Measurements from ENCODE around the gene HSP90AB1. TPM values are rescaled to one million over a fixed set of nuclear protein-coding genes. Genes with fewer than 3 reads are reported as not detected.

The HSP90AB1 gene
- total RNA-seq, 1 experiment from 2014 or later = 1,155 TPM

DNA sequence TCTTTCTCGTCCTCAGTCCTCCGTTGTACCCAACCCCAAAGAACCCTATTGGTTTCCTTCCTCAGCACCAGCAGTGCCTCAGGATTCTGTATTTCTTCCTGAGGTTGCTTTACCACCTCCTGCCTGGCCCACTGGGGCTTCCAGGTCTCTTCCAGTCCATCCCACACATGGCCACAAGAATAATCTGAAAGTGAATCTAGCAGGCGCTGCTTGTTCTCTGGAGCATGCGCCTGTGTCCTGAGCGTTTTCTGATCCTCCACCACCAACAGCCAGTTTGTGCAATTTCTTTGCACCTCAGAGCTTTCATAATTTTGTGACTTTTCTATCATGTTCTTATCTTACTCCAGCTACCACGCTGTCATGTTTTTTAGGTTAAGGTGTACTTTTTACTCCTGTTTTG, 11.6 kb upstream of the HSP90AB1 start:
- no peak for DNase-seq (ENCODE audit: low read depth)

DNA sequence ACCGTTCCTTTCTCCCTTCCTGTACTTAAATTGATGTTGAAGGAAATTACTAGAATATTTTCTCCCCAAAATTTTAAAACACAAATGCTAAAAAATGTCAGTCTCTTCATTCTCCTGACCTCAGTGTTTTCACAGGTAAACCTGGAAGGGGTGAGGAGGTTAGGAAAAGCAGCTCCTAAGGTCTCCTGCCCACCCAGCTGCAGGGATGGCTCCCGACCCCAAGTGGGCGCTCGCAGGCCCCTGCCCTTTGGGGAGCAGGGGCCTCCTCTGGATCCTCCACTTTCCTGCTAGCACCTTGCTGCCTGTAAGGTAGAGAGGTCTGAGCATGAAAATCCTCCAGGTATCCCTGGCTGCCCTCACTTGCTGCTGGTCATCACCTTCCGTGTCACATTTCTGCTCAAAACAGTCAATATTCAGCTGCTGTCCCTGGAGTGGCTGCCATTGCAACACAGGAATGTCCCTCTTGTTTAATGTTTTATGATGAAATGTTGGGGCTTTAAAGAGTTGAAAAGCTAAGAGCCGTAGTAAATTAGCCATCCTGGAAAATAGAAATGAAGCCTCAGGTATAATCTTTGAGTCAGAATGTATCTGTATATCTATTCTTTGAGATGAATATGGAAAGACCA, 10.9 kb upstream of the HSP90AB1 start:
- no peak for DNase-seq (ENCODE audit: low read depth)

DNA sequence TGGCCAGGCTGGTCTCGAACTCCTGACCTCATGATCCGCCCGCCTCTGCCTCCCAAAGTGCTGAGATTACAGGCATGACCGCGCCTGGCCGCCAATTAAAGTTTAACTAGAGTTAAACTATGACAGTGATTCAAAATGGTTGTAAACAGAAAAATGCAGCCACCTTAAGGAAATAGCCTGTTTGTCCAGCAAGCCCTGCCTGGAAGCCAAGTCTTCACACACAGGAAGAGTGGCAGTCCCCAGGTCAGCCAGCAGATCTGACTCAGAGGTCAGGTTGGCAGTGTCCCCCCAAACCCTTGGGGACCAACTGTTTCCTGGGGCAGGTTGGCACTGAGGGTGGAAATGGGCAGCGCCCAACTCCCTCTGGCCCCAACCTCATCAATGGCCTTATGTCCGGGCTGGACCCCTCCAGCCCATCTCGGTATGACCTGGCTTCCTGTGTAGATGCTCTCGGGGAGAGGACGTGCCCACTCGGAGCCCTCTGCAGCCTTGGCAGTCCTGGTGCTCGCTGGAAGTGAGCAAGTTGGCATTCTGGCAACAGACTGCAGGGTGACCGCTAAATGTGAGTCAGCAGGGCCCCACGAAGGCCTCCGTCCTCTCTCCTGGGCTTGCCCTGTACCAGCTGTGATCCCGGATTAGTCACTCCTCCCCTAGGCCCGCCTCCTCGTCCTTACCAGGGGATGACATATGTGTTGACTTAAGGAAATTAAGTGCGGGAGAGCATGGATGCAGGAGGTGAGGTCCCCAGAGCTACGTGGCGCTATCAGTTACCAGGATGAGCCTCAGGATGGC, 9.7 kb upstream of the HSP90AB1 start:
- DNase-seq (ENCODE audit: low read depth) = peak; percentile 99

DNA sequence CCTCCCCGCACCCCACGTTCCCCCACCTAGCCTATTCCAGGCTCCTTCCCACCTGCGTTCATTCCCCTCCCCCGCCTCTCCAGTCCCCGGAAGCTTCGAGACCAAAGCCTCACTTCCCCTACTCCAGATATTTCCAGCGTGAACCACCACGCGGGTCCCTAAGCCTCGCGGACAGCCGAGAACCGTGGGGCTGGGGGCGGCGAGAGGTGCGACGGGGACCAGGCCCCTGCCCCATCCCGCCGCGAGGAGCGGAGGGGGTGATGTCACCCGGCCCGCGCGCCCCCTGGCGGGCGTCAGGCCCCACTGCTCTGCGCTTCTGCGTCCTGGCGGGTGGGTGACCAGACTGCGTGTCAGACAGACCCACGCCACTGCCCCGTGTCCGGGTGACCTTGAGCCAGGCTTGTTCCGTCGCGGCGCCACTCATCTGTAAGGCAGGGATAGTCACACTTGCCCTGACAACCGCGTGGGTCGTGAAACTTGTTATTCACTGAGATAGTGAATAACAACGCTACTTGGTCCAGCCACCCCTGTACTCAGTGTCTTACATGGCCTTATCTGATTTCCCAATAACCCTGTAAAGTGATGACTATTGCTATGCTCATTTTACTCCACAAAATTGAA, 9.0 kb upstream of the HSP90AB1 start:
- DNase-seq (ENCODE audit: low read depth) = peak; percentile 62

DNA sequence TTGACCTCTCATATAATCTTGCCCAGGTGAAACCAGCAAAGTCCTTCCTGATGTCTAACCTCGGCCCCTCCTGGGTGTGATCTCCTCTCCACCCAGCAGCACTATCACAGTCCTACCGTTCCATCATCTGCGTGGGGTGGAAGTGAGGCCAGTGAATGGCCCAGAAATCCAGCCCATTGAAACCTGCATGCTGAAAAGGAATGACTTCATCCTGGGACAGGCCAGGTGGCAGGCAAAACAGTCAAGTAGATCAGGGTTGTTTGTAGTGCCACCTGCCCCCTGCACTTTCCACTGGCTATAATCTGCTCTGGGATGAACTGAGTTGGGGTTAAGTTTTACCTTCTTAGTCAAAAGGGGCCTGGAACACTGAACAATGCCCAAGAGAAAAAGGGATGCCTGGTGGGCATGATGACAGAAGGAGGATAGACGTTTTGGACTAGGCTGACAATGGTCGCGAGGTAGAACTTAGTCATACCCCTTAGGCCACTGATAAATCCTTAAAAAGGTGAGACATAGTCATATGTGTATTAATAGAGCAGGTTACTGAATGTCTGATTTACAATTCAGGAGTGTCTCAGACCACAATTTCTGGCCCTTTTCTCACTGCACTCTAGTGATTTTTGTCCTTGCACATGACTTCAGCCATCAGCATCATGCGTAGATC, 8.1 kb upstream of the HSP90AB1 start:
- DNase-seq (ENCODE audit: low read depth) = no peak

DNA sequence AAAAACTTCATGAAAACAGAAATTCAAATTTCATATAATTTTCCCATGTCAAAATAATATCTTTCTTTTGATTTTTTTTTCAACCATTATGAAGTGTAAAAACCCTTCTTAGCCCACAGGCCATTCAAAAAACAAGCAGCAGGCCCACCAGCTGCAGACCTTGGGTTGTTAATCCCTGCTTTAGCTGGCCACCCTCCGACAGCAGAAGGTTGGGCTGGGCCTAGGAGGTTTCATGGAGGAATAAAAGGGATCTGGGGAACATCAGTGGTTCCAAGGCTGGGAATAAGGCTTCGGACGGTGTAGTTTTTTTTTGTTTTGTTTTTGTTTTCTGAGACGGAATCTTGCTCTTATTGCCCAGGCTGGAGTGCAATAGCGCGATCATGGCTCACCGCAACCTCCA, 3.6 kb upstream of the HSP90AB1 start:
- no peak for DNase-seq (ENCODE audit: low read depth)

DNA sequence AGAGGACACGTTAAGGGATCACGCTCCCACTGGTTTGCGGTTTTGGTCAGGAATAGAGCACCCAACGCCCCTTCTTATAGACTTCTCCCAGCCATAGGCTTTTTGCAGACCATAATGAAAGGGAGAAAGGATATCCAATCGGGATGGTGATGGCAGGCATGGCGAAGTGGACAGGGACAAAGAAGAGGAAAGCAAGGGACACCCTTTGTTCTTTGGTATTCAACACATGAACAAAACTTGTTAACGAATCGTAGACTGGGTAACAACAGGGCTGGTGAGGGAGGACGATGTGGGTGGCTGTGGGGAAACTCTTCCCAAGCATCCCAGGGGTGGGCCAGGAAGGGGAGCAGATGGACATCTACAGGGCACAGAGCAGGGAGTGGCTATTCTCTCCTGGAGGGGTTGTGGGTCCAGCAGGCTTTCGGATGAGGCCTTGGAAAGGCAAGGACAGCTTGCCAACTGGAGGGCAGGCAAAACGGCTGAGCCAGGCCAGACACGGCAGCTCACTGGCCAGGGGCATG, 1.4 kb upstream of the HSP90AB1 start:
- no peak for DNase-seq (ENCODE audit: low read depth)

DNA sequence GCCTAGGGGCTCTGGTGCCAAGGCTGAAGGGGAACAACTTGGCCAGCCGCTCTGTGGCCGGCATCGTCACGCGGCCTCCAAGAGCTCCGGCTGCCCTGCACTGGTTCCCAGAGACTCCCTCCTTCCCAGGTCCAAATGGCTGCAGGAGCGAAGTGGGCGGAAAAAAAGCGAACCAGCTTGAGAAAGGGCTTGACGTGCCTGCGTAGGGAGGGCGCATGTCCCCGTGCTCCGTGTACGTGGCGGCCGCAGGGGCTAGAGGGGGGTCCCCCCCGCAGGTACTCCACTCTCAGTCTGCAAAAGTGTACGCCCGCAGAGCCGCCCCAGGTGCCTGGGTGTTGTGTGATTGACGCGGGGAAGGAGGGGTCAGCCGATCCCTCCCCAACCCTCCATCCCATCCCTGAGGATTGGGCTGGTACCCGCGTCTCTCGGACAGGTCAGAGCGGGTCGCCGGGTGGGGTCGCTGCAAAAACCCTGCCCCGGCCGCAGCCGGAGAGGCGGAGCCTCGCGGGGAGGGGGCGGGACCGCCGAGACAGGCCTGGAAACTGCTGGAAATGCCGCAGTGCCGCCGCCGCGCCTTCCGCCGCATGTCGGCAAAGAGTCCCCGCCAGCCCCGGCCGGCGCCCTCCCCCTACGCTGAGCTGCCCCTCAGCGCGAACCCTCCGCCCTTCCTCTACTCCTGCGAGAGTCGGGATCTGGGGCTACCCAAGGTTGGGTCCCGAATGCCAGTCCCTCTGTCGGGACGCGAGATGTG, 814 bp upstream of the HSP90AB1 start:
- DNase-seq (ENCODE audit: low read depth) = peak; percentile 78

DNA sequence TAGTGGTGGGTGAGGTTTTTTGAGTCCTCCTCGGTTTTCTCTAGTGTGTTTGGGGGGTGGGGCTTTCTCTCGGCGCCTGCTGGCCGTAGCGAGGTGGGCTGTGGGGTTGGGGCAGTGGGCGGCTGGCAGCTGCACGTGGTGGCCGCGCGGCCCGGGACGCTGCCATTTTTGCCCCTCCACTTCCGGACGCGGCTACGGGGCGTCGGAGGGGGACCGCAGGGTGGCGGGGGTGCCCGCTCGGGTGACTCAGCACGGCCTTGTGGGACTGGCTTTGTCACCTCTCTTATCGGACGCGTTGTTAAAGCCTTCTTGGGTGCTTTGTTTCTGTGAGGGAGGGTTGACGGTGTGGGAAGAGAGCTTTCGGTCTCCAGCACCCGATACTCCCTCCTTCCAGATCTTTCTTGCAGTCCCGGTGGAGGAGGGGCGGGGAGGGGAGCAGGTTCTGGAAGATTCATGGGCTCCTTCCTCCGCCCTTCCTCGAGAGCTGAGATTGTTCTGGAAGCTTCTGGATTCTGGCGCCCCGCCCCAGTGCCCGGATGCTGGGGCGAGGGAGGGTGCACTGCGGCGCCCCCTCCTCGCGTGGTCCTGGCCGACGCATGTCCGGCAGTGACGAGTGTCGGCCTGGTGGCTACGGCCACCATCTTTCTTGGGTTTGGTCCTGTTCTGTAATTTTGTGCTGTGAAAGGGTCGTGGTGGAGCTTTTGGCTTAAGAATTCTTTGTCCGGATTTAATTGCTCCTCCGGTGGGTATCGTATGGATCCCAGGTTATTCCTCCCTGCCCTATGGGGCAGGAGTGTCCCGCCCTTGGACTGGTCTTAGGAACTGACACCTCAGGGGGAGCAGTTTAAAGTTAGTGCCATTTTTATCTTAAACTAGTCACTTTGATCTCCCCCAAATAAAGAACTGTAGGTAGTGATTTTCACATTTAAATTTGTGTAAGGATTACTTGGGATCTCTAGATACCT, 719 bp downstream of the HSP90AB1 start:
- DNase-seq (ENCODE audit: low read depth) = peak; percentile 62

DNA sequence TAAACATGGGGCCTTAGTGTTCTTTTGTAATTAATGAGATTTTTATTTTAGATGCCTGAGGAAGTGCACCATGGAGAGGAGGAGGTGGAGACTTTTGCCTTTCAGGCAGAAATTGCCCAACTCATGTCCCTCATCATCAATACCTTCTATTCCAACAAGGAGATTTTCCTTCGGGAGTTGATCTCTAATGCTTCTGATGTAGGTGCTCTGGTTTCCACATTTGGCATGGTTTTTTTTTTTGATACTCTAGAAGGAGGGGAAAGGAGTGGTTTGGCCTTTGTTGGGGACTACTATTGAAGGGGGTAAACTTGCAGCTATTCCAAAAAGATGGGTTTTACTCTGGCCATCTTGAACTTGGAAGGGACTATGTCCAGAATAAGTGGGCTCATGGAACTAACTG, 1.7 kb downstream of the HSP90AB1 start:
- no peak for DNase-seq (ENCODE audit: low read depth)

DNA sequence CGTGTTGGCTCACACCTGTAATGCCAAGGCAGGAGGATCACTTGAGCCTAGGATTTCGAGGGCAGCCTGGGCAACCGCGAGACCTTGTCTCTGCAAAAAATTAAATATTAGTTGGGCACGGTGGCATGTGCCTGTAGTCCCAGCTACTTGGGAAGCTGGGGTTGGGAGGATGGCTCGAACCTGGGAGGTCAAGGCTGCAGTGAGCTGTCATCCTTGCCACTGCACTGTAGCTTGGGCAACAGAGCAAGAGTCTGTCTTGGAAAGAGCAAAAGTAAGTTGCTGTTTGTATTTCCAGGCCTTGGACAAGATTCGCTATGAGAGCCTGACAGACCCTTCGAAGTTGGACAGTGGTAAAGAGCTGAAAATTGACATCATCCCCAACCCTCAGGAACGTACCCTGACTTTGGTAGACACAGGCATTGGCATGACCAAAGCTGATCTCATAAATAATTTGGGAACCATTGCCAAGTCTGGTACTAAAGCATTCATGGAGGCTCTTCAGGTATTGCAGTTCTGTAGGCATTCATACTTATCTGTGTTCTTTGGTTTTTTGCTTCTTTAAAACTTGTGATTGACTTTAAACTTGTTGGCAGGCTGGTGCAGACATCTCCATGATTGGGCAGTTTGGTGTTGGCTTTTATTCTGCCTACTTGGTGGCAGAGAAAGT, 2.3 kb downstream of the HSP90AB1 start:
- no peak for DNase-seq (ENCODE audit: low read depth)

DNA sequence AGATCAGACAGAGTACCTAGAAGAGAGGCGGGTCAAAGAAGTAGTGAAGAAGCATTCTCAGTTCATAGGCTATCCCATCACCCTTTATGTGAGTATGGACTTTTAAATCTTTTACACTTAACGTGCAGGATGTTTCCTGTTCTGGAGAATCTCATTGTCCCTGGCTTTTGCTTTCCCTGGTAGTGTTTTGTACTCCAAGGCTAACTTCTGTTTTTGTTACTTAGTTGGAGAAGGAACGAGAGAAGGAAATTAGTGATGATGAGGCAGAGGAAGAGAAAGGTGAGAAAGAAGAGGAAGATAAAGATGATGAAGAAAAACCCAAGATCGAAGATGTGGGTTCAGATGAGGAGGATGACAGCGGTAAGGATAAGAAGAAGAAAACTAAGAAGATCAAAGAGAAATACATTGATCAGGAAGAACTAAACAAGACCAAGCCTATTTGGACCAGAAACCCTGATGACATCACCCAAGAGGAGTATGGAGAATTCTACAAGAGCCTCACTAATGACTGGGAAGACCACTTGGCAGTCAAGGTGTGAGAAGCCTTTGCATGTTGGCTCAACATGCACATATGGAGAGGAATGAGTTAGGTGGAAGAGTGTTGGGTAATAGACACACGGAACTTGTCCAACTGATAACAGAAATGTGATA, 3.3 kb downstream of the HSP90AB1 start:
- no peak for DNase-seq (ENCODE audit: low read depth)

DNA sequence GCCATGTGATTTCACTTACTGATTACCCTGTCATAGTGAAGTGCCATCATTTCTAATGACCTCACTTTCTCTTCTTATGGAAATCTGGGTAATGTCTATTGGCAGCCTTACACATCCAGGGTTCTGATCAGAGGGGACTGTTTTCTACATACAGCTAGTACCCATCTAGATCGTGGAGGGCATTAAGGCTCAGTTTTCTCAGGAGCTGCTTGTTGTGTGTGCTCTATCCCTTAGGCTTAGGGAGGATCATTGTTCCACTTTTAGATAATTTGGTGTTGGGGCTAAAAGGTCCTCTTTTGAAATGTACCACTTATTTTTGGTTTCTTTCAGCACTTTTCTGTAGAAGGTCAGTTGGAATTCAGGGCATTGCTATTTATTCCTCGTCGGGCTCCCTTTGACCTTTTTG, 3.8 kb downstream of the HSP90AB1 start:
- no peak for DNase-seq (ENCODE audit: low read depth)

DNA sequence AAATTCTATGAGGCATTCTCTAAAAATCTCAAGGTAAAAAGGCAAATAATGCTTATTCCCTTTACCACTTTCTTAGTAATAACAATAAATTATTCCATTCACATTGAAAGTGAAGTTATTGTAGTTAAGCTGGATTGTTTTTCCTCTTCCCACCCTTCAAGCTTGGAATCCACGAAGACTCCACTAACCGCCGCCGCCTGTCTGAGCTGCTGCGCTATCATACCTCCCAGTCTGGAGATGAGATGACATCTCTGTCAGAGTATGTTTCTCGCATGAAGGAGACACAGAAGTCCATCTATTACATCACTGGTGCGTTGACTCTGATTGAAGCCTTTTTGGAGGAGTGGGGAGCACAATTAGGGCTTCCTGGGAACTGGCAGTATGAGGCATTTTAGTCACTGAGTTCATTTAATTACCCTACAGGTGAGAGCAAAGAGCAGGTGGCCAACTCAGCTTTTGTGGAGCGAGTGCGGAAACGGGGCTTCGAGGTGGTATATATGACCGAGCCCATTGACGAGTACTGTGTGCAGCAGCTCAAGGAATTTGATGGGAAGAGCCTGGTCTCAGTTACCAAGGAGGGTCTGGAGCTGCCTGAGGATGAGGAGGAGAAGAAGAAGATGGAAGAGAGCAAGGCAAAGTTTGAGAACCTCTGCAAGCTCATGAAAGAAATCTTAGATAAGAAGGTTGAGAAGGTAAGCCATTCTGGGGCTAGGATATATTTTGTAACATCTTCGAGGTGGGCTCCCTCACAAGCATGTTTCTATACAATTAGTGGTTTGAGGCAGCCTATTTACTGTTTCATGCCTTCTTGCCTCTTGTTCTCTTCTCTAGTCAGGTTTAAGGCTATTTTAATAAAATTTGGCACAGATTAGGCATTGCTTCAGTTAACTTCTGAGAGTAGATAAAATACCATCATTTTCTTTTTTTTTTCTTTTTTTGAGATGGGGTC, 4.9 kb downstream of the HSP90AB1 start:
- DNase-seq (ENCODE audit: low read depth) = no peak

DNA sequence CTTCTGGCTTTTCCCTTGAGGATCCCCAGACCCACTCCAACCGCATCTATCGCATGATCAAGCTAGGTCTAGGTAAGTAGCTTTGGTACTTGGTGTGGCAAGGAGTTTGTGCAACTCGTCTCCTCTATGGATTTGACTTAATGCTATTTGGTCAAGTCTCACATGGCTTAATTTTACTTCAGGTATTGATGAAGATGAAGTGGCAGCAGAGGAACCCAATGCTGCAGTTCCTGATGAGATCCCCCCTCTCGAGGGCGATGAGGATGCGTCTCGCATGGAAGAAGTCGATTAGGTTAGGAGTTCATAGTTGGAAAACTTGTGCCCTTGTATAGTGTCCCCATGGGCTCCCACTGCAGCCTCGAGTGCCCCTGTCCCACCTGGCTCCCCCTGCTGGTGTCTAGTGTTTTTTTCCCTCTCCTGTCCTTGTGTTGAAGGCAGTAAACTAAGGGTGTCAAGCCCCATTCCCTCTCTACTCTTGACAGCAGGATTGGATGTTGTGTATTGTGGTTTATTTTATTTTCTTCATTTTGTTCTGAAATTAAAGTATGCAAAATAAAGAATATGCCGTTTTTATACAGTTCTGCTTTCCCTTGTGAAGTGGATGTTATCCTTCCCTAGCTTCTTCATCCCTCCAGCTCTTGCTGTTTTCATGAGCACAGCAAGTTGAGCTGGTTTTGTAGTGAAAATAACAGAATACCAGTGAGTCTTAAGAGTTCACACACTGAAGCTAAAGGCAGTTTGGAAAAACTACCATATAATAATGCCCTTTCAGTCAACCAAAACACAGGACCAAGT, 6.6 kb downstream of the HSP90AB1 start:
- peak; percentile 46 for DNase-seq (ENCODE audit: low read depth)

DNA sequence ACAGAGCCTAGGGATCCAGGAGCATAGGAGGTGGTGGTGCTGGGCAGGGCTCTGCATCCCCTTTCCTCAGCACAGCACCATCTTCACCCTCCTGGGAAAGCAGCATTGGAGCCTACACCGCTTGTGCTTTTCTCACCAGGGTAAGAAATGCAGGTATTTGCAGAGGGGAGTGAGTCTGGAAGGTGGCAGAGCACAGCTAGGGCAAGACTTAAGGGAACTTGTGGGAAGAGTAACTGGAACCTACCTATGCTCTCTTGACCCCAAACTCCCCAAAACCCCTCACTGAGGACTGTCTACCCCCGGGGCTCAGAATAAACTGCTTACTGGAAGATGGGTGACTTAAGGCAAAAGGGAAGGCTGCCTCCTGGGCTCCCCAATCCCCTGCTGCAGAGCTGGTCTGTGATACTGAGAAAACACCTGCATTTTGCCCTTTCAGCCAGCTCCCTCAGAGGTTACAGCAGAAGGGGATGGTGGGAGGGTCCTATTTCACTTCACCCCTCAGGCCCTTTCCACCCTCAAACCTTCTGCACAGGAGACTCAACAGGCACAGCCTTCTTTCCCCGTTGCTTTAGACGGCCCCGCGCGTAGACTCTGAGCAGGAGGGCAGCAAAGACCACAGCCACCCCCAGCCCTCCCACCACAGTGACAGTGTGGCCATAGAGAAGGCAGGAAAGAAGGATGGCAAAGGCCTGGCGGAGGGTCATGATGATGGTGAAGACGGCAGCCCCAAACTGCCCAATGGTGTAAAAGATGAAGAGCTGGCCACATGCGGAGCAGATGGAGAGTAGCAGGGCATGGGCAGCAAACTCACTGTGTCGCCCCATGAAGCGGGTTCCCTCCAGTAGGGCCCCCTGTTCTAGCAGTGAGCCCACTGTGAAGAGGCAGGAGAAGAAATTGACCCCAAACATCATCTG, 7.5 kb downstream of the HSP90AB1 start:
- DNase-seq (ENCODE audit: low read depth) = no peak

Data from LHCN-M2 (cell line).